ENCODE measurements around the gene CHST8. TPM values are rescaled to one million over a fixed set of nuclear protein-coding genes. Genes with fewer than 3 reads are reported as not detected.
"Not testable (repeated sequence)": the region's sequence is repeated elsewhere in the genome, so short reads cannot be mapped to it uniquely, and the experiment has no call there.

Gene CHST8
- polyA plus RNA-seq, 4 donors = 0.13 to 0.45 (median 0.29) TPM

DNA sequence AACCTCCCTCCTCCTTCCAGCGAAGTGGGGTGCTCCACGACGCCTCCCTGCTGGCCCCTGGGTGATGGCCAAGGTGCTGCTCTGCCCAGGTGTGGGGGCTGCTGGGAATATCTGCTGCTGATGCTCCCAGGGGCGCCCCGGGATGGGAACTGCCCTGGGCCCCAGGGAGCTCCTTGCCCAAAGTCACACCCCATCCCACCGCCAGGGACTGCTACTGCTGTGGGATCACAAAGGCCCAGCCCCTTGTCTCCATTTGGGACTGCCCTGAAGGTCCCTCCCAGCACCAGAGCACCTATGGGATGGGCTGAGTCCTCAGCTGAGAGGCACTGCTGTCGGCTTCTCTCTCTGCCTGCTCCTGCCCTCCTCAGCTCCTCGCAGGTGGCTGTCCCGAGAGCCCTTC lies 19.0 kb downstream of the CHST8 start:
- no peak for DNase-seq (ENCODE audit: low read depth in 4 of 4, low spot score in 3 of 4)

DNA sequence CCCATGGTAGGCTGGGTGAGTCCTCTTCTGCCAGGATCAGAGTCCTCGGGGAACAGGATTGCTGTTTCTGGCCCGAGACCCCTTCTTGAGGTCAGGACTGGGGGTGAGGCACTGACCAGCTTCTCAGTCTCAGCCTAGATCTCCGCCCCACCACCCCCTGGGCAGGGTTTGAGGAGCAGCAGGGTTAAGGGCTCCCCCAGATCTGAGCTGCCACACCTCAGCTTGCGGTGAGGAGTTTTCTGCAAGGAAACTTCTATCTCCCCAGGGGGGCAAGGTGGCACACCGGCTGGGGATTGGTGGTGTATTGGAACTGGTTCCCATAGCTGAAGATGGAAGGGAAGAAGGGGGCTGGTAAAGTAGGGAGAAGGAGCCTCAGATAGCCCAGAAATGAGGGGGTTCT lies 19.5 kb downstream of the CHST8 start:
- DNase-seq (ENCODE audit: low read depth in 4 of 4, low spot score in 3 of 4) = no peak

DNA sequence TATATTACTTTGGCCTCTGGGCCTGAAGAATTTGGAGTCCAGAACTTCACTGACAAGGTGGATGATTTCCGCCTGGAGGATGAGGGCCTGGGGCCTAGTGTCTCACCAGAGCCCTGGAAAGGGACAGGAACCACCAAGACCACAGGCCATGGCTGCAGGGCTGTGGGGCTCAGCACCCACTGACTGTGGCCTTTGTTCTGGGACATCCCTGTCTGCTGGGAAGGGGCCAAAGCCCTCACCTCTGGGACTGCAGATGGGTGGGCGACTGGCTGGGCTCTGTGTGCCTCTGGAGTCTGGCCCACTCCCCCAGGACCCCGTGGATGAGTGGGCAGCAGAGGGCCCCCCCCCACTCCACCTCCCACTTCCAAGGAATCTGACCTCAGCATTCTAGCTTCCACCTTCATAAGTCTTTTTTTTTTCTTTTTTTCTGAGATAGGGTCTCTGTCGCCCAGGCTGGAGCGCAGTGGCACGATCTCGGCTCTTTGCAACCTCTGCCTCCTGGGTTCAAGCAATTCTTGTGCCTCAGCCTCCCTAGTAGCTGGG lies 20.3 kb downstream of the CHST8 start:
- DNase-seq (ENCODE audit: low read depth in 4 of 4, low spot score in 3 of 4) = no peak

DNA sequence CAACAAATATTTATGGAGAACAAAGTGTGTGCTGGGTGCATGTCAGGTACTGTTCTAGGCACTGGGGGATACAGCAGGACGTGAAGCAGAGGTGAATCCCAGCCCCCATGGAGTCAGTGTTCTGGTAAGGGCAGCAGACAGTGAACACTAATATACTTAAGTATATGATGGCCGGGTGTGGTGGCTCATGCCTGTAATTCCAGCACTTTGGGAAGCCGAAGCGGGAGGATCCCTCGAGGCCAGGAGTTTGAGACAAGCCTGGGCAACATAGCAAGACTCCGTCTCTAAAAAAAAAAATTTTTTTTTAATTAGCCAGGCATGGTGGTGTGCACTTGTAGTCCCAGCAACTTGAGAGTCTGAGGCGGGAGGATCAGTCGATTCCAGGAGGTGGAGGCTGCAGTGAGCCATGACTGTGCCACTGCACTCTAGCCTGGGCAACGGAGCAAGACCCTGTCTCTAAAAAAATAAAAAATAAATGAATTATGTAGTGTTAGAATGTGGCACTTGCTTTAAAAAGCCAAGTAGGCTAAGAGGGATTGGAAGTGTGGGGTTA lies 22.6 kb downstream of the CHST8 start:
- DNase-seq (ENCODE audit: low read depth in 4 of 4, low spot score in 3 of 4) = no peak

DNA sequence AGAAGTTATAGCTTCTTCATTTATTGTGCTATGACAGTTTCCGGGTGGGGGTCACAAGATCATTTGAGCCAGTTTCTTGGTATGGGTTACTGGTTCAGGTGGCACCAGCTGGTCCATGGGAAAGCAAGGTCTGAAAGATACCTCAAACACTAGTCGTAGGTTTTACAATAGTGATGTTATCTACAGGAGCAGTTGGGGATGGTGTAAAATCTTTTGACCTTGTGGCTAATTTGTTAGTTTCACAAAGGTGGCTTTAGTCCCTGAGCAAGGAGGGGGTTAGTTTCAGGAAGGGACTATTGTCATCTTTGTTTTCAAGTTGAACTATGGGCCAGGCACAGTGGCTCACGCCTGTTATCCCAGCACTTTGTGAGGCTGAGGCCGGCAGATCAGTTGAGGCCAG lies 24.6 kb downstream of the CHST8 start:
- no peak for DNase-seq (ENCODE audit: low read depth in 4 of 4, low spot score in 3 of 4)

DNA sequence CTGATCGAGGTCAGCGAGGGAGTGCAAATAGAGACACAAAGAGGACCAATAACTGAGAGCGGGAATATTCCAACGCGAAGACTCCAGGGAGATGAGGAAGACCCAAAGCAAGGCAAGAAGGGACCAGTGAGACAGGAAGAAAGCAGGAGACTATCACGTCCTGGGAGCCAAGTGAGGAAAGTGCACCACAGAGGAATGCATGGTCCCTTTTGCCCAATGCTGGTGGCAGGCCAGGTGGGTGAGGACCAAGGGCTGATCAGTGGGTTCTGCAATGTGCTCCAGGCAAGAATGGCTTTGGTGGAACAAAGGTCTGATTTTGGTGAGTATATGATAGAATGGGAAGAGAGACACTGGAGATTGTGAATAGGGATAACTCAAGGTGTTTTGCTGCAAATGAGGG lies 25.4 kb downstream of the CHST8 start:
- no peak for DNase-seq (ENCODE audit: low read depth in 4 of 4, low spot score in 3 of 4)

DNA sequence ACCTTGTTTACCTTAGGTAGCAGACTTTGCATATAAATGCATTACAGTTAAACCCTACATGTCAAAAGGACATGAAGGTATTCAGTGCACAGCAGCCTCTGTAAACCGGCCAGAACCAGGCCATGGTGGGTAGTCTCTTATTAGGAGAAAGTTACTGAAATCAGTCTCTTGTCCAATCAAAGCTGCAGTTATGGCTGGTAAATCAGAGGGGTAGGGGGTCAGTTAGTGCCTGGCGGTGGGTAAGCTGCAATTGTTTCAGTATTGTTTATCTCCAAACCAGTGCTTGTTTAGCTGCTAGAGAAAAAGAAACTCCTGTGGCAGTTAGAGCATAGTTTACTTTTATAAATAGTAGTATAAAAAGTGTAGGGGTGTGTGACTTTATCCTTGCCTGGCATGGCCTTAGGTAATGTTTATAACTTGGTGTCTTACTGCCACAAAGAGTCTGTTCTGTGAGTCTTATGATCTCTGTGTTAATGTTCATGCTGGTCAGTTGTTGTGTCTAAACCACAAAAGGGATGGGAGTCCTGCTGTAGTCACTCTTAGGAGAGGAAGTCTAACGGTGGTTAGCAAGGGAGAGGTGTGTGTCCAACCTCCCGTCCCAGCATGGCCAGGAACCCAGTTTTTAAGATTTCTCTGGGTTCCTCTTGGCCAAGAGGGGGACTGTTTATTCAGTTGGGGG lies 28.0 kb downstream of the CHST8 start:
- DNase-seq (ENCODE audit: low read depth in 4 of 4, low spot score in 3 of 4) = no peak

DNA sequence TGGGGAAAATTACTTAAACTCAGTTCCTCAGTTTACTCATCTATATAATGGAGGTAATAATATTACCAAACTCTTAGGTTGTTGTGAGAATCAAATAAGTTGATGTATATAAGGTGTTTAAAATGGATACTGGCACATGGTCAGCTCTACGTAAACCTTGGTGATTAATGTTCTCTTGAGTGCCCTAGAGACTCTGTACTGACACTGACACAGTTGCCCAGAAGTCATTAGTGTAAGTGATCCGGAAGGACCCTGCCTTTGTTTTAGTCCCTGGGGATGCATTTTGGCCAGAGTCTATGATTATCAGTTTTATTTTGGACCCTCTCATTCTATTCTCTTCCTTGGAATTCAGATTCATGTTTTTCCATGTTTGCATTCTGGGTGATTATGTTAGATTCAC lies 31.9 kb downstream of the CHST8 start:
- DNase-seq (ENCODE audit: low read depth in 4 of 4, low spot score in 3 of 4) = no peak

DNA sequence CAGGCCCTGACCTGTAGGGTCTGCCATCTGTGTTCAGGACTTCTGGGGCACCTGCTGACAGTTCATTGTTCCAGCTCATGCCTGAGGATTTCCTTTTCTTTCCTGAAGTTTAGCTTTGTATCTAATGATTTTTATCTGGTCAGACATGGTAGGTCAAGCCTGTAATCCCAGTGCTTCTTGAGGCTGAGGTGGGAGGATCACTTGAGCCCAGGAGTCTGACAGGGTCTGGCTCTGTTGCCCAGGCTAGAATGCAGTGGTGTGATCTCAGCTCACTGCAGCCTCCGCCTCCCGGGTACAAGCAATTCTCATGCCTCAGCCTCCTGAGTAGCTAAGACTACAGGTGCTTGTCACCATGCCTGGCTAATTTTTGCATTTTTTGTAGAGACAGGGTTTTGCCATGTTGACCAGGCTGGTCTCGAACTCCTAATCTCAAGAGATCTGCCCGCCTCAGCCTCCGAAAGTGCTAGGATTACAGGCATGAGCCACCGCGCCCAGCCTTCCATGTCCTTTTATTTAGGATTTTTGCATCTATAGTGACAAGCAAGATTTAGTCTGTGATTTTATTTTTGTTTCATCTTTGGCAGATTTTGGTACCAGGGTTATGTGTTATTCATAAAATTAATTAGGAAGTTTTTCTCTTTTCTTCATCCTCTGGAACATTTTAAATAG lies 33.2 kb downstream of the CHST8 start:
- DNase-seq (ENCODE audit: low read depth in 4 of 4, low spot score in 3 of 4) = no peak

DNA sequence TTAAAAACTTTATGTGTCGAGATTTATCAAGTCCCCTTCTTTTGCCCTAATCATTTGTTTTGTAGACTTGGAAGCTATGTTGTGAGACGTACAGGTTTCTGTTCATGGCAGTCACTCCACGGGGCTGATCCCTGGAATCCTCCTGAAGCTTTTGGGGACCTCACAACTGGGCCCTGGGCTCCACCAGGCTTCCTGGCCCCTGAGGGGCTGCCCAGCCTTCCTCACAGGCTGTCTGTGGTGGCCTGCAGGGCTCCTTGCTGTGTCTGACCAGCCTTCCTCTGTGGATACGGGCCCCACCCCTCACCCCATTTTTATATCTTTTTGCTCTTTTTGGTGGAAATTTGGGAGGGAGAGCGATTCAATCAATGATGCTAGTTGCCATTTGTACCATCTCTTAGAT lies 38.1 kb downstream of the CHST8 start:
- DNase-seq (ENCODE audit: low read depth in 4 of 4, low spot score in 3 of 4) = no peak

DNA sequence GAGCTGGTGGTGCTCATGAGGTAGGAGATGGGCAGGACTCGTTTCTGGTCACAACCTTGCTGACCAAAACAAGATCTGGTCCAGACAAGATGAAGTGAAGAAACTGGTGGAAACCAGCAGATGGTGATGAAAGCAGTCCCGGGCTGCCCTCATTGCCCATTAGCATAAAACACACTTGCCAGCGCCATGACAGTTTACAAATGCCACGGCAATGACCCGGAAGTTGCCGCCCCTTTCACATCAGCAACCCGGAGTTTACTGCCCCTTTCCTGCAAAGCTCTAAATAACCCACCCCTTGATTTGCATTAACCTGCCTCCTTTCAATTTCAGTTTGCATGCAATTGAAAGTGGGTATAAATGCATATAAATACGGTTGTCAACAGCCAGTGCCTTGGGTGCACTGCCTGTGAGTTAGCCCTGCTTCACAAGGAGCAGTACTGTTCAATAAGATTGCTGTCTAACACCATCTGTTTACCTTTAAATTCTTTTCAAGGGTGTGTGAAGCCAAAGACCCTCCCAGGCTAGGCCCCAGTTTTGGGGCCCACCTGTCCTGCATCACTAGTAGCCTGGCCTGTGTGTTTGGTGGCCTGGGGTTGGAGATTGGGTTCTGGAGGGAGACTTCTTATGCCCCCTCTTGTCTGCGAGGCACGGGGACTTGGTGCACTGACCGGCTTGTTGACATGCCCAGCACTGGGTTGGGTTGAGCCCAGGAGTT lies 38.8 kb downstream of the CHST8 start:
- no peak for DNase-seq (ENCODE audit: low read depth in 4 of 4, low spot score in 3 of 4)

DNA sequence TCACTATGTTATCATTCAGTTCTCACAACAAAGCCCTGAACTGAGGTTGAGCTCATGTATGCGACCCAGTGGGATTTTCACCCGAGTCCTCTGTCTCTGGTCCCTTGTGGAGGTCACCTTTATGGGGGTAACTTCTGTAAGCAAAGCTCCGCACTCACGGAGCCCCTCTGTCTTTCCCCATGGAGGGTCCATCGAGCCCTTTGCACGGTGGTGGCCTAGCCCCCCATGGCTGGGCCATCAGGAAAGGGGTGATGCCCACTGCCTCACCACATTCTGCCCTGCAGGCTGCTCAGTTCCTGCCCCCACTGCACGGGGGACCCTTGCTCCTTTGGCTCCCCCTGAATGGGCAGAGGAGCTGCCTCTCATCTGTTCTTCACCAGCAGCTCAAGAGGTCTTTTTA lies 39.6 kb downstream of the CHST8 start:
- DNase-seq (ENCODE audit: low read depth in 4 of 4, low spot score in 3 of 4) = no peak

DNA sequence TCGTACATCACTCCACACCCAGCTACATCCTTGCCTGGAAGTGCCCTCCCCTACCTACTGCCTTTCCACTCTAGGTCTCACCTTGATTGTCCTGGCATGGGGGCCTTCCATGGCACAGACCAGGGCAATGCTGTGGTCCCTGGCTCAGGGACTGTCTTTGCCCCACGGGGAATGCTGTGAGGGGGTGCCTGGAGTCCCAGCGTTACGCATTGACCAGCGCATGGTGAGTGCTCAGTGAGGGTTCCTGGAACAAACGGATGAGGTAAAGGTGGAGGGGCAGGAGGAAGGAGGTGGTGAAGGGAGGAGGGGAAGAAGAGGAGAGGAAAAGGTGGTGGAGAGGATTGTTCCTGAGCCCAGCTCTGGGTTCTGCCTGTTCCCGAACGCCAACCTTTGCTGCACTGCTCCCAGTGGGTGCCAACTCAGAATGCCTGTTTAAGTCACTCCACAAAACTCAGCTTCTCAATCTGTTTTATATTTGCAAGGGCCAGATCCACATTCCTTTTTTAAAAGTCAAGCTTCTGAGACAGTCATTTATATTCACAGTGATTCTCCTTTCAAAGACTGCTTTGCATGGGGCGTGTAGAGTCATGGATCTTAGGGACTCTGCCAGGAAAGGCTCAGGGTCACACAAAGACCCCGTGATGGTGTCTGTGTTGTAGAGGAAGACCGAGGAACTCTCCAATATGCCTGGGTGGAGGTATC lies 40.8 kb downstream of the CHST8 start:
- no peak for DNase-seq (ENCODE audit: low read depth in 4 of 4, low spot score in 3 of 4)

DNA sequence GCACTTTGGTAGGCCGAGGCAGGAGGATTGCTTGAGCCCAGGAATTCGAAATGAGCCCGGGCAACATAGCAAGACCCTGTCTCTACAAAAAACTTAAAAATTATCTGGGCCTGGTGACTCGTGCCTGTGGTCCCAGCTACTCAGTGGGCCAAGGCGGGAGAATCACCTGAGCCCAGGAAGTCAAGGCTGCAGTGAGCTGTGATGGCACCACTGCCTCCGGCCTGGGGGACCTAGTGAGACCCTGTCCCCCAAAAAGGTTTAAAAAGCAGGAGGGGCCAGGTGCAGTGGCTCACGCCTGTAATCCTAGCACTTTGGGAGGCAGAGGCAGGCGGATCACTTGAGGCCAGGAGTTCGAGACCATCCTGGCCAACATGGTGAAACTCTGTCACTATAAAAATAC lies 41.6 kb downstream of the CHST8 start:
- DNase-seq (ENCODE audit: low read depth in 4 of 4, low spot score in 3 of 4) = not testable (repeated sequence)

DNA sequence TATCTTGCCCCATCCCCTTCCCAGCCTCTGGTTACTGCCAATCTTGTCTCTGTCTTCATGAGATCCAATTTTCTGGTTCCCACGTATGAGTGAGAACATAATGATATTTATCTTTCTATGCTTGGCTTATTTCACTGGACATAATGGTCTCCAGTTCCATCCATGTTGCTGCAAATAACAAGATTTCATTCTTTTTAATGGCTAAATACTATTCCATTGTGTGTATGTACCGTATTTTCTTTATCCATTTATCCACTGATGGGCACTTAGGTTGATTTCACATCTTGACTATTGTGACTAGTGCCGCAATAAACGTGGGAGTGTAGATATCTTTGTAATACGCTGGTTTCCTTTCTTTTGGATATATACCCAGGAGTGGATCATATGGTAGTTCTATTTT lies 43.0 kb downstream of the CHST8 start:
- no peak for DNase-seq (ENCODE audit: low read depth in 4 of 4, low spot score in 3 of 4)

DNA sequence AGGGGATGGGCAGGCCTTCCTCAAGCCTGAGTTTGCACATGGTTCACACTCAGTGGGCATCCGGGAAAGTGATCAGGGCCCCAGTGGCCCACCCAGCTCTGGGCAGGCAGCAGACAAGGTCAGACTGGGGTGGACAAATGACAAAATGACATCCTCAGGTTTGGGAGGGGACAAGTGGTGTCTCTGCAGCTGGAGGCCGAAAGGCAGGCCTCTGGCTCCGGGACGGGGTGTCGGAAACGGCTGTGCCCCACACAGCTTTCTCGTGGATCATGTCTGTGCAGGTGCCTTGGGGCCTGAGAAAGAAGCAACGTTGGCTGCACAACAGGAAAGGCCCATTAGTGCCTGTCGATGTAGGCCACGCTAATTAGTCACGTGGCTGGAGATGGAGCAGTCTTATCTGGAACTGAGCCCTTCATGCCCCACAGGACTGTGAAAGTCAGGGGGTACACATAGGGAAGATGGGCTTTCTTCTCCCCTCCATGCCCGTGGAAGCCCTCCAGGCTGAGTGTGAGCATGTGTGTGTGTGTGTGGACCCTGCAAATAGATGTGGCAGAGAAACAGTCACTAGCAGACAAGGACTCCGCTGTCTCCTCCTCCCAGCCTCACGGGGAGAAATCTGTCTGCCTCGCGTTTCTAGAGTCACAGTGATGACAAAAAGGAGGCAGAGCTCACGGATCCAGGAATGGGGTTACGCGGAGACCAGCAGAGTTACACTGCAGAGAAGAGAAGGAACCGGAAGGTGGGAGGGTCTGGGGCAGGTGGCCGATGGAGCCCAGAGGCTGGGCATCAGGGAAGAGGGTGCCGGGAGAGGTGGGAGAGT lies 44.2 kb downstream of the CHST8 start:
- no peak for DNase-seq (ENCODE audit: low read depth in 4 of 4, low spot score in 3 of 4)

DNA sequence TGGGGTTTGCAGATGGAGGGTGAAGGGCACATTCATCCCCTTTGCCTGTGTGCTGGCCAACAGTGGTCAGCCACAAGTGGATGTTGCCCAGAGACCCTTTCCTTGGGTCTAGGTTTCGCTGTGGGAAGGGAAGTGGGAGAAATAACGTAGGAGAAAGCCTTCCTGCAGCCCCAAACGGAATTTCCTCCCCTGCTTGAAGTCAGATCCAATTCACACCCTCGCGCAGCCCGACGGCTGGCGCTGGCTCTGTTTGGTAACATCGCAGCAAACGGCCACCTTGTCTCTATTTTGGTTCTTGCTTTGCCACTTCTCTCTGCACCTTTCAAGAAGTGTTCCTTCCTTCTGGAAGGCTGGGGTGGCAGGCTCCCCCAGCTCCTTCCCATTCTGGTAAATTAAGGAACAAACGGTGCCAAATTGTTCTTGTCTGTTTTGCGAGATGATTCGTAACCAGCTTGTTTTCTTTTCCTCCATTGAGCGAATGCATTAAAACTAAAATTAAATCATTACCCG lies 45.4 kb downstream of the CHST8 start:
- no peak for DNase-seq (ENCODE audit: low read depth in 4 of 4, low spot score in 3 of 4)

DNA sequence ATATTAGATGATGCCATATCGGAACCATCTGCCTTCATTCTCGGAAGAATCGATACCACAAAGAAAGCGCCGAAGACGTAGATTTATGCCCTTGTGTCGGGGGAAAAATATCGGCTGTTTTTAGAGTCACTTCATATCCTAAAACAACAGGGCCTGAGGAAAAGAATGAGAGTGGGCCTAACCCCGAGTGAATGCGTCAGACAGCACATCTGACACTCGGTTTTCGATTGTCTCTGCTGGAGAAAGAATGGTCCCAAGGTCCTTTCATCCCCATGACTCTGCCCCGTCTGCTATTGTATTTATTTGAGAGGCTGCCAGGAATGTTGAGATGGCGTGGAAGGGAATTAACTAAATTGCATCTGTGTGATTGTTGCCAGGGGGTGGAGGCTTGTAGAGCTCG lies 46.1 kb downstream of the CHST8 start:
- no peak for DNase-seq (ENCODE audit: low read depth in 4 of 4, low spot score in 3 of 4)

DNA sequence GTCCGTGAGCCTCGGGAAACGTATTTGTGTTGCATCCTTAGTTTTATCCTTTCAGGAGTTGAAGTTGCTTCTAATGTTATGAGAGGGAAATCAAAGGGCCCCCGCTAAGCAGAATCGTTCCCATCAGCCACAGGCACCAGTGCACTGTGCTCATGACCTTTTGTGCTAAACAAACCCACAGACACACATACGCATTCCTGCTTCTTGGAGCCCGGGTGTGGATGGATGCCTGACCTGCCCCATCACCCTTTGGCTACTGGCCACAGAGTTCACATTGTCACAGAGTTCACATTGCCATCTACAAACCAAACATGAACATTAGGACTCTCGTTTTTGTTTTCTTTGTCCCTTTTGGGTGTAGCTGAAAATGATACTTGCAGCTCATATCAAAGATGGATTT lies 47.2 kb downstream of the CHST8 start:
- no peak for DNase-seq (ENCODE audit: low read depth in 4 of 4, low spot score in 3 of 4)

DNA sequence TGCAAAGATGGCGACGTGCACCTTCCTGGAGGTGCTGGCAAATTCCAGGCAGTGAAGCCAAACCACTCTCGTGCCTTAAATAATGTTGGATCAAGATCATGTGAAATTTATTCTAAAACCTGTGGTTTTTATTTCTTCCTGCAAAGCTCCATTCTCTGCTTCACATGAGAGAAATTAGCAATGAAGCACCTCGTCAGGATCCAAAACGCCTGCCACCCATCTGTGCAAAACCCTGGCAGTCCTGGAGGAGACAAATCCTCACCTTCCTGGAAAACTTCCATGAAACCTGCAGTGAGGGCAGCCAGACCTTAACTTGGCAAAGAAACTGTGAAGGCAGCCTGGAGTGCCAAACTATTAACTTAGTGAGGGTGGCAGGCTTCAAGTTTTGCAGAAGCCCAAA lies 47.6 kb downstream of the CHST8 start:
- DNase-seq (ENCODE audit: low read depth in 4 of 4, low spot score in 3 of 4) = no peak

All from right renal pelvis (tissue), 4 donors.